ENCODE results near the gene CCDC185.

The CCDC185 gene

DNA sequence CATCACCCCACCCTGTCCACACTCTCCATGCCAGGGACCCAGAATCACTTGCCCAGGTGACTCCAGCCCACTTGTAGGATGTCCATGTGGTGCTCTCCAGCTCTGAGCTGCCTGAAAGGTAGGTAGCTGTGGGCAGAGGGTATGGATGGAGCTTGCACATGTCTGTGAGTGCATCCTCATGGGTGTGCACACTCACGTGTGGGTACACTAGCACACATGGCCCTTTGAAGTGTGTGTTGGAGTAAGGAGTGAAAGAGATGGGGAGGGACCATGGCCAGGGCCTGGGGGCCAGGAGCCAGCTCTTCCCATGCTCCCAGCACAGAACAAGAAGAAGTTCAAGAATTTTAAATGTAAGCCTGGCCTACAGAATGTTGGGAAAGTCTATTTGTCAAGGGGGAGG is 50.2 kb downstream of the CCDC185 start:
- TF ChIP-seq, protein P1, sequence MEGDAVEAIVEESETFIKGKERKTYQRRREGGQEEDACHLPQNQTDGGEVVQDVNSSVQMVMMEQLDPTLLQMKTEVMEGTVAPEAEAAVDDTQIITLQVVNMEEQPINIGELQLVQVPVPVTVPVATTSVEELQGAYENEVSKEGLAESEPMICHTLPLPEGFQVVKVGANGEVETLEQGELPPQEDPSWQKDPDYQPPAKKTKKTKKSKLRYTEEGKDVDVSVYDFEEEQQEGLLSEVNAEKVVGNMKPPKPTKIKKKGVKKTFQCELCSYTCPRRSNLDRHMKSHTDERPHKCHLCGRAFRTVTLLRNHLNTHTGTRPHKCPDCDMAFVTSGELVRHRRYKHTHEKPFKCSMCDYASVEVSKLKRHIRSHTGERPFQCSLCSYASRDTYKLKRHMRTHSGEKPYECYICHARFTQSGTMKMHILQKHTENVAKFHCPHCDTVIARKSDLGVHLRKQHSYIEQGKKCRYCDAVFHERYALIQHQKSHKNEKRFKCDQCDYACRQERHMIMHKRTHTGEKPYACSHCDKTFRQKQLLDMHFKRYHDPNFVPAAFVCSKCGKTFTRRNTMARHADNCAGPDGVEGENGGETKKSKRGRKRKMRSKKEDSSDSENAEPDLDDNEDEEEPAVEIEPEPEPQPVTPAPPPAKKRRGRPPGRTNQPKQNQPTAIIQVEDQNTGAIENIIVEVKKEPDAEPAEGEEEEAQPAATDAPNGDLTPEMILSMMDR (IDR thresholded peaks at IDR 0.05): no peak

DNA sequence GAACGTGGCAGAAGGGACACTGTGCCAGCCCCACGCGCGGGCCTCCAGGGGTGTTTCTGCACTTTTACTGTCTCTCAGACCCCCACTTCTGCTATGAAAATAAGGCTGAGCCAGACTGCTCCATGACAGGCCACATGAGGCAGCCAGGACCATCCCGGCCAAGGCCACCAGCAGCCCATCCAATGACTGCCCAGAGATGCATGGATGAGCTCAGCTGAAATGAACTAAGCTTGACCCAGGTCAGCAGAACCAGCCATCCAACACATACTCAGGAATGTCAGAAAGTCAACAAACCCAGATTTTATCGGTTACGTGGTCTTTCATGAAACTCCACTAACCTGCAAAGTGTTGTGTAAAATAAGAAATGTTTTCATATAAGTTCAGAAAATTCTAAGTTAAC is 51.2 kb downstream of the CCDC185 start:
- TF ChIP-seq, protein P1 (IDR thresholded peaks at IDR 0.05): no peak
